ENCODE results near the gene GREB1L. TPM values are rescaled to one million over a fixed set of nuclear protein-coding genes. Genes with fewer than 3 reads are reported as not detected.
"Not testable (repeated sequence)": the region's sequence is repeated elsewhere in the genome, so short reads cannot be mapped to it uniquely, and the experiment has no call there.

Gene GREB1L
- total RNA-seq, 1 donor from 2014 or later, result 8.6 TPM

- H3K36me3 Mint-ChIP-seq (ENCODE audit: insufficient read depth), result no peaks in the 10 kb centered on the region
- no peaks in the 10 kb centered on the region for H3K27me3 Mint-ChIP-seq
- no peak for DNase-seq (ENCODE audit: low spot score, unreplicated experiment)
- TF ChIP-seq CTCF (IDR thresholded peaks at IDR 0.05; ENCODE audit: unreplicated experiment), result no peak
- no peak overlapping the region for H3K27ac Mint-ChIP-seq
- no peak overlapping the region for H3K4me3 Mint-ChIP-seq (ENCODE audit: low read depth)
- peaks cover 3% of the 10 kb centered on the region for H3K9me3 Mint-ChIP-seq (ENCODE audit: low read depth)
- H3K4me1 Mint-ChIP-seq (ENCODE audit: low read depth), result no peaks in the 10 kb centered on the region
These were observed 38.3 kb upstream of the GREB1L start for GRCh38 chr18:21203542-21204241.

GRCh38 chr18:21205695-21206094, 36.3 kb upstream of the GREB1L start:
- Mint-ChIP-seq H3K4me3 (ENCODE audit: low read depth) (no peak overlapping the region), H3K36me3 (ENCODE audit: insufficient read depth) (no peaks in the 10 kb centered on the region), H3K9me3 (ENCODE audit: low read depth) (peaks cover 3% of the 10 kb centered on the region)

GRCh38 chr18:21210278-21210677, 31.8 kb upstream of the GREB1L start:
- Mint-ChIP-seq H3K4me1 (ENCODE audit: low read depth) (peaks cover 1% of the 10 kb centered on the region), H3K27ac (no peak overlapping the region), H3K9me3 (ENCODE audit: low read depth) (peaks cover 3% of the 10 kb centered on the region), H3K4me3 (ENCODE audit: low read depth) (no peak overlapping the region), H3K27me3 (no peaks in the 10 kb centered on the region), H3K36me3 (ENCODE audit: insufficient read depth) (no peaks in the 10 kb centered on the region)
- TF ChIP-seq CTCF (IDR thresholded peaks at IDR 0.05; ENCODE audit: unreplicated experiment), result no peak
- DNase-seq (ENCODE audit: low spot score, unreplicated experiment), result no peak

More at GRCh38 chr18:21205695-21206094, 36.3 kb upstream of the GREB1L start:
- no peak overlapping the region for H3K27ac Mint-ChIP-seq
- H3K27me3 Mint-ChIP-seq, result no peaks in the 10 kb centered on the region
- no peaks in the 10 kb centered on the region for H3K4me1 Mint-ChIP-seq (ENCODE audit: low read depth)
- no peak for DNase-seq (ENCODE audit: low spot score, unreplicated experiment)
- TF ChIP-seq CTCF (IDR thresholded peaks at IDR 0.05; ENCODE audit: unreplicated experiment), result no peak

GRCh38 chr18:21210784-21211183, 31.2 kb upstream of the GREB1L start:
- Mint-ChIP-seq H3K27ac (no peak overlapping the region), H3K27me3 (no peaks in the 10 kb centered on the region), H3K9me3 (ENCODE audit: low read depth) (peaks cover 3% of the 10 kb centered on the region), H3K4me3 (ENCODE audit: low read depth) (no peak overlapping the region), H3K4me1 (ENCODE audit: low read depth) (peaks cover 6% of the 10 kb centered on the region), H3K36me3 (ENCODE audit: insufficient read depth) (no peaks in the 10 kb centered on the region)
- no peak for DNase-seq (ENCODE audit: low spot score, unreplicated experiment)
- no peak for TF ChIP-seq CTCF (IDR thresholded peaks at IDR 0.05; ENCODE audit: unreplicated experiment)

DNA sequence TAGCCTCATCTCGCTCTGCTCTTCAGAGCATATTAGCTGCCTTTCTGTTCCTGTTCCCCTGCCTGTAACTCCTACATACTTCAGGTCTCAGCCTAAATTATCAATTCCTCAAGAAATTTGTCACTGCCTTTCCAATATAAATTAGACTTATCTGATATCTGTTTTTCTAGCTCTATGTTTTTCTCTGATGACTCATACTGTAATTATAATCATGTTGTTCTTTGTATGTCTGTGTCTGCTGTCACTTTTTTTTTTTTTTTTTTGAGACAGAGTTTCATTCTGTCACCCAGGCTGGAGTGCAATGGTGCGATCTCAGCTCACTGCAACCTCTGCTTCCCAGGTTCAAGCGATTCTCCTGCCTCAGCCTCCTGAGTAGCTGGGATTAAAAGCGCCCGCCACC, 27.6 kb upstream of the GREB1L start:
- H3K36me3 Mint-ChIP-seq (ENCODE audit: insufficient read depth); H3K9me3 Mint-ChIP-seq (ENCODE audit: low read depth); H3K4me3 Mint-ChIP-seq (ENCODE audit: low read depth); H3K27ac Mint-ChIP-seq; DNase-seq (ENCODE audit: low spot score, unreplicated experiment); H3K27me3 Mint-ChIP-seq: not testable (repeated sequence)
- peaks cover 11% of the 10 kb centered on the region for H3K4me1 Mint-ChIP-seq (ENCODE audit: low read depth)

- no peak for TF ChIP-seq CTCF (IDR thresholded peaks at IDR 0.05; ENCODE audit: unreplicated experiment)
- no peak for DNase-seq (ENCODE audit: low spot score, unreplicated experiment)
- H3K4me3 Mint-ChIP-seq (ENCODE audit: low read depth), result no peak overlapping the region
- H3K27ac Mint-ChIP-seq, result no peak overlapping the region
- H3K4me1 Mint-ChIP-seq (ENCODE audit: low read depth), result peaks cover 11% of the 10 kb centered on the region
- no peaks in the 10 kb centered on the region for H3K27me3 Mint-ChIP-seq
- H3K36me3 Mint-ChIP-seq (ENCODE audit: insufficient read depth), result no peaks in the 10 kb centered on the region
- no peaks in the 10 kb centered on the region for H3K9me3 Mint-ChIP-seq (ENCODE audit: low read depth)
These were observed 26.5 kb upstream of the GREB1L start for GRCh38 chr18:21215490-21215889.
